ENCODE results near the gene PCGF1.

GRCh38 chr2:74526649-74527230 is 19.2 kb upstream of the PCGF1 start:
- no peak for TF ChIP-seq POLR2A (IDR thresholded peaks at IDR 0.05)
- TF ChIP-seq, protein P1, sequence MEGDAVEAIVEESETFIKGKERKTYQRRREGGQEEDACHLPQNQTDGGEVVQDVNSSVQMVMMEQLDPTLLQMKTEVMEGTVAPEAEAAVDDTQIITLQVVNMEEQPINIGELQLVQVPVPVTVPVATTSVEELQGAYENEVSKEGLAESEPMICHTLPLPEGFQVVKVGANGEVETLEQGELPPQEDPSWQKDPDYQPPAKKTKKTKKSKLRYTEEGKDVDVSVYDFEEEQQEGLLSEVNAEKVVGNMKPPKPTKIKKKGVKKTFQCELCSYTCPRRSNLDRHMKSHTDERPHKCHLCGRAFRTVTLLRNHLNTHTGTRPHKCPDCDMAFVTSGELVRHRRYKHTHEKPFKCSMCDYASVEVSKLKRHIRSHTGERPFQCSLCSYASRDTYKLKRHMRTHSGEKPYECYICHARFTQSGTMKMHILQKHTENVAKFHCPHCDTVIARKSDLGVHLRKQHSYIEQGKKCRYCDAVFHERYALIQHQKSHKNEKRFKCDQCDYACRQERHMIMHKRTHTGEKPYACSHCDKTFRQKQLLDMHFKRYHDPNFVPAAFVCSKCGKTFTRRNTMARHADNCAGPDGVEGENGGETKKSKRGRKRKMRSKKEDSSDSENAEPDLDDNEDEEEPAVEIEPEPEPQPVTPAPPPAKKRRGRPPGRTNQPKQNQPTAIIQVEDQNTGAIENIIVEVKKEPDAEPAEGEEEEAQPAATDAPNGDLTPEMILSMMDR (IDR thresholded peaks at IDR 0.05), result no peak
